GM12872 (cell line): Measurements from ENCODE around the gene MX2.

Experiments used
- TF ChIP-seq, protein P1 (sequence below): IDR thresholded peaks from 3 replicates; pipeline ENCODE4 v1.5.1; 2011; ENCODE audit warnings: low read depth, mild to moderate bottlenecking, low read length, moderate library complexity; ENCODE audit not compliant: insufficient read depth

MX2 gene

DNA sequence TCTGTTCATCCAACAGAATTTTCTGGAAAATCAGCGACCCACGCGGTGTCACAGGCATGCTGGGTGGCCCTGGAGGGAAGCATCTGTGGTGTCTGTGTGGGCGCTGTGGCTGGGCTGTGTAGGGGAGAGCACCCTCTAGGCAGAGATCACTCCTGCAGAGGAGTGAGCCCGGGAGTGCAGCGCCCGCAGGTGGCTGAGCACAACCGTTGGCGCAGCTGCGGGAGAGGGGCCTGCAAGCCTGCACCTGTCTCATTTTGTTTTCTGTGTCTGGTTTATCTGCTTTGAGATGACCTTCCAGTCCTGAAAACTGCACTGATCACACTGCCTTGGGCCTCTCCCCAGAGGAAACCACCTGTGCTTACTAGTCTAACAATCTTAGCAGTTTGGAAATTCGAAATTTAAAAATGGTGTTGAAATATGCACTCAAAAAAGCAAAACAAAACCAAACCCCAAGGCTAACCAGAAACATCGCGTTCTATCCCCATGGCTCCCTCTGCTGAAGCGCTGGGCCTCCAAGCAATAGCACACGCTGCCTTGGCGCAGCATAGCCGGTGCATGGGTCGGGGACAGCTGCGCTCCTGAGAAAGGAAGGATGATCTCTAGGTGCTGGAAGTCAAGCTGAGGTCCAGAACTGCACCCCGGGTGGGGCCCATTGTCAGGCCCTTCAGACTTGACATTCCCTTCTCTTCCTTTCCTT, 40.5 kb upstream of the MX2 start:
- TF ChIP-seq, protein P1, sequence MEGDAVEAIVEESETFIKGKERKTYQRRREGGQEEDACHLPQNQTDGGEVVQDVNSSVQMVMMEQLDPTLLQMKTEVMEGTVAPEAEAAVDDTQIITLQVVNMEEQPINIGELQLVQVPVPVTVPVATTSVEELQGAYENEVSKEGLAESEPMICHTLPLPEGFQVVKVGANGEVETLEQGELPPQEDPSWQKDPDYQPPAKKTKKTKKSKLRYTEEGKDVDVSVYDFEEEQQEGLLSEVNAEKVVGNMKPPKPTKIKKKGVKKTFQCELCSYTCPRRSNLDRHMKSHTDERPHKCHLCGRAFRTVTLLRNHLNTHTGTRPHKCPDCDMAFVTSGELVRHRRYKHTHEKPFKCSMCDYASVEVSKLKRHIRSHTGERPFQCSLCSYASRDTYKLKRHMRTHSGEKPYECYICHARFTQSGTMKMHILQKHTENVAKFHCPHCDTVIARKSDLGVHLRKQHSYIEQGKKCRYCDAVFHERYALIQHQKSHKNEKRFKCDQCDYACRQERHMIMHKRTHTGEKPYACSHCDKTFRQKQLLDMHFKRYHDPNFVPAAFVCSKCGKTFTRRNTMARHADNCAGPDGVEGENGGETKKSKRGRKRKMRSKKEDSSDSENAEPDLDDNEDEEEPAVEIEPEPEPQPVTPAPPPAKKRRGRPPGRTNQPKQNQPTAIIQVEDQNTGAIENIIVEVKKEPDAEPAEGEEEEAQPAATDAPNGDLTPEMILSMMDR: no peak

DNA sequence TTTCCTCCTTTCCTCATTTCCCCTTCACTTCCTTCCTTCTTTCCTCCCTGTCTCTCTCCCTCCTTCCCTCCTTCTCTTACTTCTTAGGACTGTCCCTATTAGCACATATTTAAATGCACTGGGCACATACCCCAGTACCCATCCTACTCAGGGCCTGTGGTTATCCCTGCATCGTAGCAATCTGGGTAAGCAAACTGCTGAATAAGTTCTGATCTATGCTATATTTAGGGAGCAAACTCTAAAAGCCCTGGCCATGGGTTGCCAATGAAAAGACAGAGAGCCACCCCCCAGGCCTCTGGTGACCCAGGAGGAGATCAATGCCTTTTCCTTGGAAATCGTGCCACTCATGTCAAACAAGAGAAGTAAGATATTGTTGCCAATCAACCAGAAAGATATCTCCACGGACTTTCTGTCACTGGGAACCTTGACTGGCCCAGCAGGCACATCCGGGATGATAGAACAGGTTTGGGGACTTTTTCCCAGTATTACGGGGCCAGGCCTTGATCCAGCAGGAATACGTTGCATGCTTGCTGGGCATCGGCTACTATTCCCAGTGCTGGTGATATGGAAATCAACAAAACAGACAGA, 39.8 kb upstream of the MX2 start:
- TF ChIP-seq, protein P1: no peak

DNA sequence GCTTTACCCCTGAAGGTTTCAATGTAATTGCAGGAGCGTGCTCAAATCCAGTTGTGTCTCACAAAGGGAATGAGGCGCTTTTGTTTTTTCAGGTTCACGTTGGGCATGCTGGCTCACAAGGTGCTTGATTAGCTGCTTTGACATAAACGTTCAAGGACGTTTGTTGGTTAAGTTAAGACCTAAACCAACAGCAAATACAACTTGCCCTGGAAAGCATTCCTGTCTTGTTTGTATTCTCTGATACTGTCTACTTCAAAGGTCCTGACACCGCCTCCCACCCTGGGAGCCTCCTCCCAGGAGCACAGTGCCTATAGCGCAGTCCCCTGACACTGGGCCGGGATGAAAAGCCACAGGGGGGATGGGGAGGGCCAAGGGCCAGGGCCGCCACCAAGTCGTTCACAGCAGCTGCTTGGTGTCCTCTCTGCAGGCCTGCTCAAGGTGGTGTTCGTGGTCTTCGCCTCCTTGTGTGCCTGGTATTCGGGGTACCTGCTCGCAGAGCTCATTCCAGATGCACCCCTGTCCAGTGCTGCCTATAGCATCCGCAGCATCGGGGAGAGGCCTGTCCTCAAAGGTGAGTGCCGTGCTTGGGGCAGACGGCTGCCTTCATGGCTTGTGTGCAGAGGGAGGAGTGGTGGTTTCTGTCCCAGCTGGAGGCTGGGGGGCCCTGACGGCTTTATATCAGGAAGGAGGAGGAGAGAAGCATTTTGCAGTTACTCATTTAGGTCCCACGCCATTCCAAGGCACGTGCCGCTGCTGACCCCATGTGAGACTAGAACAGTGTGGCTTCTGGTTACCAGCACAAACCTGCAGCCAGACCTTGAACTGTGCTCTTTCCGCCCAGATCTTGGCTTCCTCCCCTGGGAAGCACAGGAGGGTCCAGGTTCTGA, 39.1 kb upstream of the MX2 start:
- TF ChIP-seq, protein P1: no peak

DNA sequence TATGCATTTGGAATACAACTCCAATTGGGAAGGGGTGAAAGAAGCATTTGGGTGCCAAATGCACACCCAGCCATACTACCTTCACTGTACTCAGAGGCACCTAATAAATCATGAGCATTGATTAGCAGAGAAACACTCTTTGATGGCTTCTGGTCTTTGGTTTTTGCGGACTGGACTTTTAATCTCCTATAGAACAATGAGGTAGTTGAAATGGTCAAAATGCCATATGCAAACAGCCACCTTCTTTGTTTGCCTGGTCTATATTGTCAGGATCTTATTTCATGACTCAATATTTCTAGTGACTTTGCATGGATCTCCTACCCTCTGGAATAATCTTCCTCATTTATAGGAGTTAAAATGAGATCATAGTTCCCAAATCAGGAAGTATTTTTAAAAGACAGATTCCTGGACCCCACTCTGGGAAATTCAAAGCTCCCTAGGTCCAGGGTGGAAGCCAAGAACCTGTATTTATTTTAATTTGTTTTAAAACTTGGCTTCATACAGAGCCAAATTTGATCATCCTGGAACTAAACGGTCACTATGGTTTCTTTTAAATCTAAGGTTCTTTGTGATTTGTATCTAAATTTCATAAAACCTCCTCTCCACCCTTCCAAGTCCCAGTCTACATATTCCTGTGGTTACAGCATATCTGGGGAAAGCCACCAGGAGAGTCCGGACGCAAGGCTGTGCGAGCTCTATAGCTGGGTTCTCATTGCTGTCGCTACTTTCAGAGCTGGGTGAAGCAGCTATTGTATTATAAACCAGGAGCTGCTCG, 36.5 kb upstream of the MX2 start:
- TF ChIP-seq, protein P1: no peak

DNA sequence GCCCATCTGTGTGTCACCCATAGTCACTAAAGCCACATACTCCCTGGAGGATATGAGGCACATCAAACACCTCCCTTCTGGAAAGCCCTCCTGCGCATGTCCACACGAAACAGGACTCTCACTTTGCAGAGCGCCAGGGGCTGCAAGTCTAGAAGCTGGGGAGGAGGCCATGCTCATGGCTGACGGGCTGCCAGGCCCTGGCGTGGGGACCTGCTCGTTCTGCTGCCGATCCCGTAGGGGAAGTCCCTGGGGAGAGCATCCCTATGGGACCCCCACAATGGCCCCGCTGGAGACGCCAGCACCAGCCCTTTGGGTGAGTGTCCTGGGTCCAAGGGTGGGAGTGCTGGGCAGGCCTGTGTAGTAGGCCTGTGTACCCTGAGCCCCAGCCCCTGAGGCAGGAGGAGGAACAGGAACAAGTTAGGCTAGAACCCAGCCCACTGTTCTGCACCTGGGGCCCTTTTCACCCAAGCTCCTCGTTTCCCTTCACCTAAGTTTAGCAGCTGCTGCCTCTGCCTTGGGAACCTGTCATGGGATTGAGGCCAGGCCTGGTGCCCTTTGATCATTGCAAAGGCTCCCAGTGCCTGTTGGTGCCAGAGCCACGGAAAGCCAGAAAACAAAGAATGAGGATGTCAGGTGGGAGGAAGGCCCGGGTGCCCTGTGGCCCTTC, 35.3 kb upstream of the MX2 start:
- TF ChIP-seq, protein P1: no peak

DNA sequence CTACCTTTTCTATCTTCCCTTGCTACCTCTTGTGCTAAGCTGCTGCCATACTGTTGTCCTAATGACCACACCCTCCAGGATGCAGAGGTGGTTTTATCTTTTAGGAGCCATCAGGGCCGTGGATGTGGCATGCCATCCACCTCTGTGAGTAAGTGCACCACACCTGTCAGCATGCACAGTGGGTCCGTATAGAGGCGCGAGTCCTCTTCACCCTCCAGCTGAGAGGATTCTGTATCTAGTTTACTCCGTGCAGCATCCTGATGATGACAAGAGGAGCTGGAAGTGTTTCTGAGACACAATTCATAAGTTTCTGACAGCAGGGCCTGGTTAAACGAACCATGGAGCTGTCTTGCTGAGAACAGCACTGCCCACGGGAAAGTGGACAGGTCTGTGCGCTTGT, 34.1 kb upstream of the MX2 start:
- TF ChIP-seq, protein P1: no peak
